Astrocyte of the cerebellum (primary cell): Measurements from ENCODE around the gene NUP205.
"Not testable (repeated sequence)": the region's sequence is repeated elsewhere in the genome, so short reads cannot be mapped to it uniquely, and the experiment has no call there.

Experiments used
- DNase-seq: peaks from one replicate; pipeline ENCODE4 v3.0.0-alpha.2; 2011; ENCODE audit warnings: low read depth
- H3K4me3 ChIP-seq: 2 replicates; pipeline ENCODE4 v1.5.1; 2011; ENCODE audit warnings: mild to moderate bottlenecking, low read depth, low read length, moderate library complexity
- in situ Hi-C: cut with HindIII; loops from 2 replicates; pipeline ENCODE4 v1.10.0; 2017; ENCODE audit warnings: low sequenced_read_pairs
- TF ChIP-seq, protein P1 (sequence below): IDR thresholded peaks from 2 replicates; pipeline ENCODE4 v1.5.1; 2012; ENCODE audit warnings: low read length, low read depth, moderate library complexity, mild to moderate bottlenecking; ENCODE audit errors: missing control alignments

The NUP205 gene

GRCh38 chr7:135690566-135690965, 132.8 kb downstream of the NUP205 start:
- DNase-seq: no peak
- in situ Hi-C loops: no loop called here

GRCh38 chr7:135692055-135692454, 134.3 kb downstream of the NUP205 start:
- no peak overlapping the region for H3K4me3 ChIP-seq
- in situ Hi-C loops: no loop called here
- no peak for DNase-seq
- TF ChIP-seq, protein P1, sequence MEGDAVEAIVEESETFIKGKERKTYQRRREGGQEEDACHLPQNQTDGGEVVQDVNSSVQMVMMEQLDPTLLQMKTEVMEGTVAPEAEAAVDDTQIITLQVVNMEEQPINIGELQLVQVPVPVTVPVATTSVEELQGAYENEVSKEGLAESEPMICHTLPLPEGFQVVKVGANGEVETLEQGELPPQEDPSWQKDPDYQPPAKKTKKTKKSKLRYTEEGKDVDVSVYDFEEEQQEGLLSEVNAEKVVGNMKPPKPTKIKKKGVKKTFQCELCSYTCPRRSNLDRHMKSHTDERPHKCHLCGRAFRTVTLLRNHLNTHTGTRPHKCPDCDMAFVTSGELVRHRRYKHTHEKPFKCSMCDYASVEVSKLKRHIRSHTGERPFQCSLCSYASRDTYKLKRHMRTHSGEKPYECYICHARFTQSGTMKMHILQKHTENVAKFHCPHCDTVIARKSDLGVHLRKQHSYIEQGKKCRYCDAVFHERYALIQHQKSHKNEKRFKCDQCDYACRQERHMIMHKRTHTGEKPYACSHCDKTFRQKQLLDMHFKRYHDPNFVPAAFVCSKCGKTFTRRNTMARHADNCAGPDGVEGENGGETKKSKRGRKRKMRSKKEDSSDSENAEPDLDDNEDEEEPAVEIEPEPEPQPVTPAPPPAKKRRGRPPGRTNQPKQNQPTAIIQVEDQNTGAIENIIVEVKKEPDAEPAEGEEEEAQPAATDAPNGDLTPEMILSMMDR: no peak

More at GRCh38 chr7:135690566-135690965, 132.8 kb downstream of the NUP205 start:
- TF ChIP-seq, protein P1: no peak
- no peak overlapping the region for H3K4me3 ChIP-seq

DNA sequence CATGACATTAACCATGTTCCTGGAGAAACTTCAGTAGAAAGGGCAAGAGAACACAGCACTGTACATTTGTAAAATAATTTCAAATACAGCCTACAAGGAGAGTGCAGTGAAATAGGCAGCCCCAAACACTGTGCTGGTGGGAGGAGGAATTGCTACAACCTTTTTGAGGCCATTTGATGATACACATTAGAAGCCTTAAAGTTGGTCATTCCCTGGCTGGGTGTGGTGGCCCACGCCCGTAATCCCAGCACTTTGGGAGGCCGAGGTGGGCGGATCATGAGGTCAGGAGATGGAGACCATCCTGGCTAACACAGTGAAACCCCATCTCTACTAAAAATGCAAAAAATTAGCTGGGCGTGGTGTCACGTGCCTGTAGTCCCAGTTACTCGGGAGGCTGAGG, 134.9 kb downstream of the NUP205 start:
- DNase-seq, H3K4me3 ChIP-seq, in situ Hi-C loops: not testable (repeated sequence)

GRCh38 chr7:135693558-135693957, 135.8 kb downstream of the NUP205 start:
- H3K4me3 ChIP-seq: no peak overlapping the region
- no peak for DNase-seq
- TF ChIP-seq, protein P1: no peak
- in situ Hi-C loops: no loop called here

DNA sequence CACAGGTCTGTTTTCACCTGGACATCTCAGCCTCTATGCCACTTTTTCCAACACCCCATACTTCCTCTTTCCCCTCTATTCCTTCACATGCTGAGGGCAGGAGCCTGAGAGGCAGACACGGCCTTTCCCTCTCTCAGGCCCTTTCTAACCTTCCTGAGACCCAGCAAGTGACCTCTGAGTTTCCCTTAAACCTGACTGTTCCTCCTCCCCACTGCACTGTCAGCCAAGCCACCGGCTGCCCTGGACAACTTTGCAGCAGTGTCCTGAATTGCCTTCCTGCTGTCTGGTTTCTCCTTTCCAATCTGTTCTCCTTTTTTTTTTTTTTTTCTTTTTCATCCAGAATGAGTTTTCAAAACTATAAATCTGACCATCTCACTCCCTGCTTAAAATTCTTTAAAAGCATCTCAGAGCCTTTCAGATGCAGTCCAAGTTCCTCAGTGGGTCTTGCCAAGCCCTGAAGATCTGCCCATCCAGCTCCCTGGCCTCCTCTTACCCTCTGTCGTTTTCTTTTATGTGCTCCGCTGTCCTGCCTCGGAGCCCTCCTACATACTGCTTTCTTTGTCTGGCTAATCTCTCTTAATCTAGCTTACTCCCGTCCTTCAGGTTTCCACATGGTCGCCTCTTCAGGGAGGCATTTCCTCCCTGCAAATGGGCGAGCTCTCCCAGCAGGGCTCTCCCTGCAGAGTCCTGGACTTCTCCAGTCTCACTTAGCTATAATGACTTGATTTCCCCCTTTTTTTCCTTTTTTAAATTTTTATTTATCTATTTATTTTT, 139.7 kb downstream of the NUP205 start:
- TF ChIP-seq, protein P1: no peak
- DNase-seq: no peak
- in situ Hi-C loops: no loop called here
- no peak overlapping the region for H3K4me3 ChIP-seq
